ENCODE data around the gene GGA2. TPM values are rescaled to one million over a fixed set of nuclear protein-coding genes. Genes with fewer than 3 reads are reported as not detected.

The GGA2 gene
- total RNA-seq, 1 donor, result 18.1 TPM

- TF ChIP-seq CTCF (IDR thresholded peaks at IDR 0.05; ENCODE audit: extremely low read depth, low read depth, low read length), result no peak
- Histone ChIP-seq H3K36me3 (ENCODE audit: insufficient read depth, low read length) (peaks cover 60% of the 10 kb centered on the region), H3K27ac (ENCODE audit: low read depth, low read length) (peak overlapping the region; percentile 41), H3K4me1 (ENCODE audit: insufficient read depth, low read length) (peaks cover 22% of the 10 kb centered on the region), H3K4me2 (ENCODE audit: insufficient read depth, low read length) (peak overlapping the region; percentile 37), H3K4me3 (ENCODE audit: insufficient read depth, low read length) (no peak overlapping the region), H3K27me3 (ENCODE audit: insufficient read depth, low read length) (no peaks in the 10 kb centered on the region), H3K79me2 (ENCODE audit: insufficient read depth, low read length) (no peaks in the 10 kb centered on the region), H2AFZ (ENCODE audit: low read length) (no peak overlapping the region), H4K20me1 (ENCODE audit: insufficient read depth, low read length) (no peaks in the 10 kb centered on the region), H3K9me3 (ENCODE audit: low read depth, low read length) (no peaks in the 10 kb centered on the region)
- DNase-seq (ENCODE audit: insufficient read length, low spot score, missing footprints), result no peak
Measured at GRCh38 chr16:23534868-23535860, 24.9 kb upstream of the GGA2 start.

GRCh38 chr16:23532448-23532847, 22.2 kb upstream of the GGA2 start:
- Histone ChIP-seq H4K20me1 (ENCODE audit: insufficient read depth, low read length) (no peaks in the 10 kb centered on the region), H3K27me3 (ENCODE audit: insufficient read depth, low read length) (no peaks in the 10 kb centered on the region), H3K79me2 (ENCODE audit: insufficient read depth, low read length) (no peaks in the 10 kb centered on the region), H3K4me1 (ENCODE audit: insufficient read depth, low read length) (peaks cover 12% of the 10 kb centered on the region), H3K4me2 (ENCODE audit: insufficient read depth, low read length) (no peak overlapping the region), H3K36me3 (ENCODE audit: insufficient read depth, low read length) (peaks cover 76% of the 10 kb centered on the region), H3K4me3 (ENCODE audit: insufficient read depth, low read length) (no peak overlapping the region), H3K9me3 (ENCODE audit: low read depth, low read length) (no peaks in the 10 kb centered on the region), H2AFZ (ENCODE audit: low read length) (no peak overlapping the region), H3K27ac (ENCODE audit: low read depth, low read length) (no peak overlapping the region)
- no peak for TF ChIP-seq CTCF (IDR thresholded peaks at IDR 0.05; ENCODE audit: extremely low read depth, low read depth, low read length)
- DNase-seq (ENCODE audit: insufficient read length, low spot score, missing footprints), result no peak

GRCh38 chr16:23530062-23530461, 19.8 kb upstream of the GGA2 start:
- Histone ChIP-seq H3K4me3 (ENCODE audit: insufficient read depth, low read length) (no peak overlapping the region), H3K36me3 (ENCODE audit: insufficient read depth, low read length) (peaks cover 65% of the 10 kb centered on the region), H3K4me2 (ENCODE audit: insufficient read depth, low read length) (no peak overlapping the region), H4K20me1 (ENCODE audit: insufficient read depth, low read length) (no peaks in the 10 kb centered on the region), H3K79me2 (ENCODE audit: insufficient read depth, low read length) (no peaks in the 10 kb centered on the region), H2AFZ (ENCODE audit: low read length) (no peak overlapping the region), H3K4me1 (ENCODE audit: insufficient read depth, low read length) (peaks cover under 1% of the 10 kb centered on the region), H3K27me3 (ENCODE audit: insufficient read depth, low read length) (no peaks in the 10 kb centered on the region), H3K9me3 (ENCODE audit: low read depth, low read length) (no peaks in the 10 kb centered on the region), H3K27ac (ENCODE audit: low read depth, low read length) (no peak overlapping the region)
- no peak for TF ChIP-seq CTCF (IDR thresholded peaks at IDR 0.05; ENCODE audit: extremely low read depth, low read depth, low read length)
- DNase-seq (ENCODE audit: insufficient read length, low spot score, missing footprints), result no peak

GRCh38 chr16:23528644-23529310, 18.5 kb upstream of the GGA2 start:
- Histone ChIP-seq H3K27ac (ENCODE audit: low read depth, low read length) (no peak overlapping the region), H4K20me1 (ENCODE audit: insufficient read depth, low read length) (no peaks in the 10 kb centered on the region), H2AFZ (ENCODE audit: low read length) (no peak overlapping the region), H3K27me3 (ENCODE audit: insufficient read depth, low read length) (no peaks in the 10 kb centered on the region), H3K36me3 (ENCODE audit: insufficient read depth, low read length) (peaks cover 61% of the 10 kb centered on the region), H3K4me2 (ENCODE audit: insufficient read depth, low read length) (no peak overlapping the region), H3K4me1 (ENCODE audit: insufficient read depth, low read length) (no peaks in the 10 kb centered on the region), H3K9me3 (ENCODE audit: low read depth, low read length) (no peaks in the 10 kb centered on the region), H3K79me2 (ENCODE audit: insufficient read depth, low read length) (no peaks in the 10 kb centered on the region), H3K4me3 (ENCODE audit: insufficient read depth, low read length) (no peak overlapping the region)
- DNase-seq (ENCODE audit: insufficient read length, low spot score, missing footprints), result no peak
- TF ChIP-seq CTCF (IDR thresholded peaks at IDR 0.05; ENCODE audit: extremely low read depth, low read depth, low read length), result no peak

Data from osteoblast (primary cell).